HL-60/S4 treated with retinoic acid at 250 ng/mL for 4 days and 3 days (cell line): ENCODE data around the gene TRPV2.
"Not testable (repeated sequence)": the region's sequence is repeated elsewhere in the genome, so short reads cannot be mapped to it uniquely, and the experiment has no call there.

Experiments
- in situ Hi-C: fragments of 300-500 bp; cut with MboI; formaldehyde crosslinking; loops from 2 replicates; pipeline ENCODE4 v1.7.0; 2022; ENCODE audit warnings: low sequenced_read_pairs

TRPV2 gene

DNA sequence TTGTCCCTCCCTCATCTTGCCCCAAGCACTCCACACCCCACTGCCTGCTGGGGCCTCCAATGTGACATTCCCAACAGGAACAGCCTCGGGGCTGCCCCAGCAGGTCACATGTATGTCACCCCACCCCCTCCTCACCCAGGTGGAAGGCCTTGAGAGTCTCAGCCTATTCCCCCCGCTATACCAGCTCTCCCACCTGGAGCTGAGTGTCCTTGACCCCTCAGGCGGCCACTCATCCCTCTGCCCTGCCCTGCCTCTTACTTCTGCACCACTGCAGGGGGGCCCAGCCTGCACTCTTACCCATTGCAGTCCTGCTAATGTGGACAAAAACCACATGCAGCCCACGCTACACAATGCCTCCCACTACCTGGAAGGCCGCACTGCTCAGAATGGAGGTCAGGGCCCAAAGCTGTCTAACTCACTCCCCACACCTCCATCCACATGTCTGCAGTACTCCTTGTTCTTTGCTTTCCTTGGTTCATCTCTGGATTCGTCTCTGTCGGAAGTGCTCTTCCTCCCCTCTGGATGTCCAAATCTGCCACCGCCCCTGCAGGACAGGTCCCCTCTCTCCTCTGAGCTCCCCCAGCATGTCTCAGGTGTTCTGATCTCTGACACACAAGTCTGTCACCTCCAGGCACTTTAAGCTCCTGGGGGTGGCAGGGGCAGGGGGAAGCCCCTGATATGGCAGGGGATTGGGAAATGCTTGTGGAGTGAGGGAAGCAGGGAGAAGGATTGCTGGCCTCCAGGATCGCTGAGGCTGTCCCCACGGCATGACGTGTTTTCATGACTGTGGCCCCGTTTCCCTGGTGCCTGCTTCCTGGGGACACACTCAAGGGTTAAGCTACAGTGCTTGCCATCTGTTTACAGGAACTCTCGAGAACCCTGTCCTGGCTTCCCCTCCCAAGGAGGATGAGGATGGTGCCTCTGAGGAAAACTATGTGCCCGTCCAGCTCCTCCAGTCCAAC, 20.8 kb downstream of the TRPV2 start:
- in situ Hi-C loops = no loop called here

DNA sequence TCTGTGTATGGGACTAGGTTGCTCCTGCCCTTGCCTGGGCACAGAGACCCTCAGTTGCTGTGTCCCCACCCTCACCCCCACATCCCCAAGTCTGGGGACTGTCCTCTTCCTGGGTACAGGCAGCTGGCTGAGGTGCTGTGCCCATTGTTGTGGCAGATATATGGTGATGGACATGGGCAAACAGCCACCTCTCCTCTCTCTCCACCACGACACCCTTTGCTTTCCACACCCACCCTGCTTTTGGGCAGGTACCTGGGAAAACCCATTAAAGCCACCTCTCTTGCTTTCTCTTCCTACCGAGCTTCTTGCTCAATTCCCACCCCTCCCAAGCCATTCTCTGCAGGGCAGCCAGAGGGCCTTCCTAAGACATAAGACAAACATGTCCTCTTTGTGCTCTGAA, 21.7 kb downstream of the TRPV2 start:
- in situ Hi-C loops = no loop called here

DNA sequence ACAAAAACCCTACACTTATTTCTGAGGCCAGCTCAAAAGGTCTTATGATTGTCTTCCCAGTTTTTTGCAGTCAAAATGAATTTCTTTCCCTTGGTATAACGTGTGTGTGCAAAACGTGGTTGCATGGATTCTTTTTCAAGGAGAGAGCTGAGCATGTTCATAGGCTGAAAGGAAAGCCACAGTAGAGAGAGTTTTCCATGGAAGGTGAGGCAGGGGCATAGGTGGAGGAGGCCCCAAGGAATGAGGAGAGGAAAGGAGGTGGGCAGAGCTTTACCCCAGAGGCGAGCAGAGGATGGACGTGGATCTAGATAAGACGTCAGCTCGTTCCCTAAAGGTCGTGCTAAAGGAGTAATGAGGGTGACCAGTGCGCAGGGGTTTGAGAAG, 22.8 kb downstream of the TRPV2 start:
- in situ Hi-C loops = no loop called here

GRCh38 chr17:16438557-16439302, 23.4 kb downstream of the TRPV2 start:
- in situ Hi-C loops = no loop called here

- in situ Hi-C loops = no loop called here
Measured at GRCh38 chr17:16439303-16439791, 24.0 kb downstream of the TRPV2 start.

DNA sequence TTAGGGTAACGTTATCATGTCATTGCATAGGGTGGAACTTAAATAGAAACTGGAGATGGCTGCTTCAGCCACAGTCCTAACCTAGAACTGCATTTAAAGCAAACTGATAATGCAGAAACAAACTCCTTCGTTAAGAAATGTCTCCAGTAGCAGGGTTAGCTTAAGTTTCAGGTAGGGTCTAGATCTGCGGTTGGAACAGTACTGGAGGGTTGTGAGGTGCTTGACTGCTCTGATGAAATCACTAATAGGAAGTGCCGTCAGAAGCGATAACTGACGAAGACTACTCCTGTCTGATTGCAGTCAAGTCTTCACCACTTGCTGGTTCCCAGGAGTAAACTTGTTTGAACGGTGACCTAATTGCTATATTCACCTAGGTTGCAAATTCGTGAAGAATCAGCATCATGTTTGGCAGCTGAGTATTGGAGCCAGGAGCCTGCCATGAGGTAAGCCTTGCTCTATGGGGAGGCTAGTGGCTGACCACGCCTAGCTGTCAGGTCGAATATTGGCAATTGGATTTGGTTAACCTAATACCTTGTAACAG, 24.5 kb downstream of the TRPV2 start:
- in situ Hi-C loops = no loop called here

DNA sequence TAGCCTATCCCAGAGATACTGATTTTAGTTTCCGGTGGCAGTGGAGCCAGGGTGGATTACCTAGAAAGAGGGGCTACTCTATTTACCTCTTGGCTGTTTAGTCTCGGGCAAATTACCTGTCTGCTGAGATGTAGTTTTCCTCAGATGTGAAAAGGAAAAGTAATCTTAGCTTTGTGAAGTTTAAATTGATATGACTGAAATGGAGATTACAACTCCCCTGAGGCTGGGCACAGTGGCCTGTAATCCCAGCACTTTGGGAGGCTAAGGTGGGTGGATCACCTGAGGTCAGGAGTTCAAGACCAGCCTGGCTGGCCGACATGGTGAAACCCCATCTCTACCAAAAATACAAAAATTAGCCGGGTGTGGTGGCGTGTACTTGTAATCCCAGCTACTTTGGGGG, 25.0 kb downstream of the TRPV2 start:
- in situ Hi-C loops = not testable (repeated sequence)

GRCh38 chr17:16440901-16441629, 25.7 kb downstream of the TRPV2 start:
- in situ Hi-C loops = no loop called here

- in situ Hi-C loops = no loop called here
Measured at GRCh38 chr17:16442141-16442540, 26.8 kb downstream of the TRPV2 start.

- in situ Hi-C loops = no loop called here
Measured at GRCh38 chr17:16442594-16443510, 27.5 kb downstream of the TRPV2 start.

GRCh38 chr17:16443511-16444257, 28.3 kb downstream of the TRPV2 start:
- in situ Hi-C loops = no loop called here

- in situ Hi-C loops = no loop called here
Measured at GRCh38 chr17:16444258-16444886, 29.0 kb downstream of the TRPV2 start.

DNA sequence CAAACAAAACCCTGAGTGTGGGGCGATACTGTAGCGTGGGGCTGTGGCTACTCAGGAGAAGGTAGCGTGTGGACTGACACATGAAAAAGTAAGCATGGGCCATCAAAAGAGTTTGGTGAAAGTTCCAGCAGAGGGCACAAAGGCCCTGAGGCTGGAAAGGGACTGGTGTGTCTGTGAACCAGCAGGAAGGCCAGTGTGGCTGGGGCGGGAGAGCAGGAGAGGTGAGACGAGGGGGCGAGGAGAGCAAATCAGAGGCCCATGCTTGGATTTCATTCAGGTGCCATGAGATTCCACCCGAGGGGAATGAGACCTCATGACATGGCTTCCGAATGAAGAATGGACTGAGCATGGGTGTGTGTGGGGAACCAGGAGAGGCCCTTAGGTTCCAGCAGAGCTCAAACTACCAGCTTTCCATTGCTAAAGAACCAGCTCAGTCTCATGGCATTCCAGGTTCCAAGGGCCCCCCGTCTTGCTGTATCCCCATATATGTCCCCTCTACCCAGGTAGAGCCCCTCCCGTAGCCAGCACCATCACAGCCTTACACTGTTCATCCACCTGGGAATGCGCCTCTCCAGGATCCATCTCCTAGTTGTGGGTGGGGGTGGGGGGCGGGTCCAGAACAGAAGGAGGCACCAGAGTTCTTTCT, 31.1 kb downstream of the TRPV2 start:
- in situ Hi-C loops = no loop called here

DNA sequence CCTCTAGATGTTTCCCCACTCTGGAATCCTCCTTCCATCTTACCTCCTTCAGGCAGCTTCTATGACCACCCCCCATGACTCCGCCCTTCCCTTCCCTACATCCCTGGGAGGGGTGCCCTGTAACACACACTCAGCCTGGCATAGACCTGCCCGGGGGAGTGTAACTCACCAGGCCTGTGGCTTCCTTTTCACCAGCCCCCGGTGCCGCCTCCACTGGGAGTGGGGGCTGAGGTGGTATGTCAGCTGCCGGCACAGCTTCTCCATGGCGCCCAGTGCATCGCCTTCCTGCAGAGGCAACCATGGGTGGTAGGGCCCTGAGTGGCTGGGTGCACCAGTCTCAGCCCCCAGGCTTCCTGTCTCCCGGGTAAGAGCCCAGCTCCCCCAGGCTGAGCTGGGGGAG, 32.3 kb downstream of the TRPV2 start:
- in situ Hi-C loops = no loop called here

DNA sequence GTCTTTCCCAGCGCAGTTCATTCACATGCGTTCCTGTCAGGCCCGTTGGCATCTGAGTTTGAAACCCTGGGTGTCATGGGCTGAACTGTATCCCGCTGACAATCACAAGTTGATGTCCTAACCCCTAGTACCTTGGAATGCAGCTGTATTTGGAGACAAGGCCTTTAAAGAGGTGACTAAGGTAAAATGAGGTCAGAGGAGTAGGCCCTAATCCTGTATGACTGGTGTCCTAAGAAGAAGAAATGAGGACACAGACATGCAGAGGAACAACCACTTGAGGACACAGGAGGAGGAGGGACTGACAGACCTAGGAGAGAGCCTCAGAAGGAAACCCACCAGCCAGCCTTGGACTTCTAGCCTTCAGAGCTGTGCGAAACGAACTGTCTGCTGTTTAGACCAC, 33.1 kb downstream of the TRPV2 start:
- in situ Hi-C loops = no loop called here

GRCh38 chr17:16449121-16449570, 33.8 kb downstream of the TRPV2 start:
- in situ Hi-C loops = no loop called here

DNA sequence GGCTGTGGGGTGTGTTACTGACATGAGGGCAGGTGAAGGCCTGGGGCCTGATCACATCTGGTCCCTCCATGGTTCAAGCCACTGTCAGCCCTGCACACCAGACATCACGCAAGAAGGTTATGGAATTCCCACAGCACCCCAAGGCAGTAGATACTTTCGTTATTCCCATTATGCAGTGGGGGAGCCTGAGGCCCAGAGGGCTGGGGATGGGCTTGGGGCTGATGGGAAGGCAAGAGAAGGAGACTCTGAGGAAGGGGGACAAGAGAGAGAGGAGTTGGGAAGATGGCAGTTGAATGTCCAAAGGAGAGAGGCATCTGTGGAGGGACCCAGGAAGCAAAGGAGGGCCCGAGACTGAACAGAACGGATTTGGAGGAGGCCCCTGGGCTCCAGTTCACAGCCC, 34.7 kb downstream of the TRPV2 start:
- in situ Hi-C loops = no loop called here

DNA sequence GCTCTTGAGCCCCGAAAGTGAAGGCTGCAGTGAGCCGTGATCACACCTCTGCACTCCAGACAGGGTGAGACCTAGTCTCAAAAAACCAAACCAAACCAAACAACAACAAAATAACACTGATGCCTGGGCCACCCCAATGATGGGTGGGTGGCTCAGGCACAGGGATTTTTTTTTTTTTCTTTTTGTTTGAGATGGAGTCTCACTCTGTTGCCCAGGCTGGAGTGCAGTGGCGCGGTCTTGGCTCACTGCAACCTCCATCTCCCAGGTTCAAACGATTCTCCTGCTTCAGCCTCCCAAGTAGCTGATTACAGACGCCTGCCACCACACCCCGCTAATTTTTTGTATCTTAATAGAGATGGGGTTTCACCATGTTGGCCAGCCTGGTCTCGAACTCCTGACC, 36.9 kb downstream of the TRPV2 start:
- in situ Hi-C loops = not testable (repeated sequence)
